Cardiac muscle cell (in vitro differentiated cells and primary cell): ENCODE measurements around the gene FGFR4. TPM values are rescaled to one million over a fixed set of nuclear protein-coding genes. Genes with fewer than 3 reads are reported as not detected.

Experiments
- DNase-seq, 2 donors: peaks; one replicate each; pipeline versions ENCODE4 v3.0.0 to v3.0.0-alpha.2; 2010 to 2017; ENCODE audit warnings: low read depth in 1 of 2, low spot score in 1 of 2
- H3K27ac ChIP-seq: fragments of 200-600 bp; sonication (generic); 2 replicates; pipeline ENCODE4 v1.5.1; 2016
- H3K27me3 ChIP-seq: fragments of 200-600 bp; sonication (generic); 2 replicates; pipeline ENCODE4 v1.6.0; 2016; ENCODE audit warnings: control low read depth
- H3K36me3 ChIP-seq: fragments of 200-600 bp; sonication (generic); 2 replicates; pipeline ENCODE4 v1.5.1; 2016; ENCODE audit warnings: control low read depth
- H3K4me1 ChIP-seq: fragments of 200-600 bp; sonication (generic); 2 replicates; pipeline ENCODE4 v1.8.1; 2017; ENCODE audit warnings: low read depth, mild to moderate bottlenecking, mixed run types
- H3K4me3 ChIP-seq: fragments of 200-600 bp; sonication (generic); 2 replicates; pipeline ENCODE4 v1.5.1; 2016; ENCODE audit warnings: mild to moderate bottlenecking
- H3K9me3 ChIP-seq: fragments of 200-600 bp; sonication (generic); 2 replicates; pipeline ENCODE4 v1.5.1; 2017; ENCODE audit warnings: low read depth, mild to moderate bottlenecking, control low read depth
- polyA plus RNA-seq: library from polyadenylated mRNA; unstranded; fragments of >200 nt; fragmentation: Nextera tagmentation; extraction: Ambion mirVana; gene quantifications from 2 replicates; pipeline ENCODE4 v1.2.1, GENCODE V29; 2016
- total RNA-seq: library from RNA; depleted of rRNA; stranded (reverse); fragments of >200 nt; gene quantifications from 2 replicates; pipeline ENCODE4 v1.2.3, GENCODE V29; 2016
- TF ChIP-seq, protein P1 (sequence below): IDR thresholded peaks from 2 replicates; pipeline ENCODE4 v1.5.1; 2012; ENCODE audit warnings: low read depth, mild to moderate bottlenecking, low read length

The FGFR4 gene
- total and polyA plus RNA-seq, 2 experiments from 2014 or later, result 1.8 to 2.8 TPM

- H3K27ac ChIP-seq, result peak within 1 kb of the TSS; percentile 22
- peak; percentile 85 to 95 for DNase-seq
- peaks cover 30% of the 10 kb centered on the region for H3K4me1 ChIP-seq
- no peaks in the 10 kb centered on the region for H3K27me3 ChIP-seq
- TF ChIP-seq, protein P1, sequence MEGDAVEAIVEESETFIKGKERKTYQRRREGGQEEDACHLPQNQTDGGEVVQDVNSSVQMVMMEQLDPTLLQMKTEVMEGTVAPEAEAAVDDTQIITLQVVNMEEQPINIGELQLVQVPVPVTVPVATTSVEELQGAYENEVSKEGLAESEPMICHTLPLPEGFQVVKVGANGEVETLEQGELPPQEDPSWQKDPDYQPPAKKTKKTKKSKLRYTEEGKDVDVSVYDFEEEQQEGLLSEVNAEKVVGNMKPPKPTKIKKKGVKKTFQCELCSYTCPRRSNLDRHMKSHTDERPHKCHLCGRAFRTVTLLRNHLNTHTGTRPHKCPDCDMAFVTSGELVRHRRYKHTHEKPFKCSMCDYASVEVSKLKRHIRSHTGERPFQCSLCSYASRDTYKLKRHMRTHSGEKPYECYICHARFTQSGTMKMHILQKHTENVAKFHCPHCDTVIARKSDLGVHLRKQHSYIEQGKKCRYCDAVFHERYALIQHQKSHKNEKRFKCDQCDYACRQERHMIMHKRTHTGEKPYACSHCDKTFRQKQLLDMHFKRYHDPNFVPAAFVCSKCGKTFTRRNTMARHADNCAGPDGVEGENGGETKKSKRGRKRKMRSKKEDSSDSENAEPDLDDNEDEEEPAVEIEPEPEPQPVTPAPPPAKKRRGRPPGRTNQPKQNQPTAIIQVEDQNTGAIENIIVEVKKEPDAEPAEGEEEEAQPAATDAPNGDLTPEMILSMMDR, result no peak
- no peaks in the 10 kb centered on the region for H3K9me3 ChIP-seq
- peak within 1 kb of the TSS; percentile 37 for H3K4me3 ChIP-seq
- peaks cover 19% of the 10 kb centered on the region for H3K36me3 ChIP-seq
These were observed 46.6 kb downstream of the FGFR4 start, which contains the start of gene NSD1 for GRCh38 chr5:177133096-177133852. Gene NSD1 (plus strand): TSS chr5:177133773. CDS start chr5:177135104, 1,331 bp downstream.

GRCh38 chr5:177133853-177134696, 47.4 kb downstream of the FGFR4 start:
- peak overlapping the region; percentile 37 for H3K4me3 ChIP-seq
- H3K9me3 ChIP-seq, result no peaks in the 10 kb centered on the region
- peaks cover 30% of the 10 kb centered on the region for H3K4me1 ChIP-seq
- TF ChIP-seq, protein P1, result no peak
- H3K27ac ChIP-seq, result peak overlapping the region; percentile 22
- no peaks in the 10 kb centered on the region for H3K27me3 ChIP-seq
- peaks cover 22% of the 10 kb centered on the region for H3K36me3 ChIP-seq
- peak; percentile 64 to 70 for DNase-seq

DNA sequence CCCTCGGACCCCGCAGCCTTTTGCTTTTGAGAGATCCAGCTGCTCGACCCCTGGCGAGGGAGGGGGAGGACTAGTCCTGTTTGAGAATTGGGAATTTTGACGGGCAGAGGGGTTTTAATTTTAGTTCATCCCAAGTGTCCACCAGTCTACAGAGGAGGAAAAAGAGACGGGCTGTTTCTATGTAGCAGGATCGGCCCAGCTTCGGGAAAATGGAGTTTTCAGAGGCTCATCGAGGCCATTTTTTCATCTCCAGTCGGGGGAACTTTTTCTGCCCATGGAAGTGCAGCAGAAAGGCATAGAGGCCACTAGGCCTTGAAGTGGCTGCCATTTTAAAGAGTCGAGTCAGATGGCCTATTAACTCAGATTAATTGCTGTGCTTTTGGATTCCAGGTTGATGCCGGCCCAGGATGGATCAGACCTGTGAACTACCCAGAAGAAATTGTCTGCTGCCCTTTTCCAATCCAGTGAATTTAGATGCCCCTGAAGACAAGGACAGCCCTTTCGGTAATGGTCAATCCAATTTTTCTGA, 48.0 kb downstream of the FGFR4 start:
- no peak for DNase-seq

GRCh38 chr5:177140312-177140711, 53.6 kb downstream of the FGFR4 start:
- Histone ChIP-seq H3K4me1 (peaks cover 37% of the 10 kb centered on the region), H3K27me3 (no peaks in the 10 kb centered on the region), H3K9me3 (no peaks in the 10 kb centered on the region), H3K36me3 (peaks cover 27% of the 10 kb centered on the region), H3K27ac (peak overlapping the region; percentile 44), H3K4me3 (no peak overlapping the region)
- TF ChIP-seq, protein P1, result no peak
- DNase-seq, result no peak

More for the DNA sequence above, 48.0 kb downstream of the FGFR4 start:
- Histone ChIP-seq H3K36me3 (peaks cover 22% of the 10 kb centered on the region), H3K27me3 (no peaks in the 10 kb centered on the region), H3K9me3 (no peaks in the 10 kb centered on the region), H3K4me1 (peaks cover 30% of the 10 kb centered on the region), H3K4me3 (peak overlapping the region; percentile 37), H3K27ac (peak overlapping the region; percentile 22)
- TF ChIP-seq, protein P1, result no peak

DNA sequence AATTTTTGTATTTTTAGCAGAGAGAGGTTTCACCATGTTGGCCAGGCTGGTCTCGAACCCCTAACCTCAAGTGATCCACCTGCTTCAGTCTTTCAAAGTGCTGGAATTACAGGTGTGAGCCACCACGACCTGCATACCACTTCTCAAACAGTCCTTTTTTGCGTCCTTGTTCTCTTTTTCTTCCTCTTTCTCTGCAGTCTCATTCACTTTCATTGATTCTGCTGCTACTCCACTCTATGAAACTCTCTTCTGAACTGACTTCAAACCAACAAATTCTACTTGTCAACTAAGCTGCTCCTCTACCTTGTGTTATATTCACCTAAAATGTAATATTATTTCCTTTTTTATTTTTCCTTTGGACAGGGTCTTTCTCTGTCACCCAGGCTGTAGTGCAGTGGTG, 54.8 kb downstream of the FGFR4 start:
- Histone ChIP-seq H3K27ac (peak overlapping the region; percentile 77), H3K4me1 (peaks cover 25% of the 10 kb centered on the region), H3K4me3 (no peak overlapping the region), H3K36me3 (peaks cover 24% of the 10 kb centered on the region), H3K9me3 (no peaks in the 10 kb centered on the region), H3K27me3 (no peaks in the 10 kb centered on the region)
- TF ChIP-seq, protein P1, result no peak
- DNase-seq, result no peak
